AG09319 (cell line): ENCODE results near the gene MSN.
"Not testable (repeated sequence)": the region's sequence is repeated elsewhere in the genome, so short reads cannot be mapped to it uniquely, and the experiment has no call there.

Source experiments
- DNase-seq: peaks from one replicate; pipeline ENCODE4 v3.0.0-alpha.2; 2010; ENCODE audit warnings: low read depth; ENCODE audit errors: extremely low read depth
- TF ChIP-seq, protein P1 (sequence below): IDR thresholded peaks from 2 replicates; pipeline ENCODE4 v1.5.1; 2011; ENCODE audit warnings: low read depth, mild to moderate bottlenecking, inconsistent platforms, low read length, moderate library complexity

Gene MSN

DNA sequence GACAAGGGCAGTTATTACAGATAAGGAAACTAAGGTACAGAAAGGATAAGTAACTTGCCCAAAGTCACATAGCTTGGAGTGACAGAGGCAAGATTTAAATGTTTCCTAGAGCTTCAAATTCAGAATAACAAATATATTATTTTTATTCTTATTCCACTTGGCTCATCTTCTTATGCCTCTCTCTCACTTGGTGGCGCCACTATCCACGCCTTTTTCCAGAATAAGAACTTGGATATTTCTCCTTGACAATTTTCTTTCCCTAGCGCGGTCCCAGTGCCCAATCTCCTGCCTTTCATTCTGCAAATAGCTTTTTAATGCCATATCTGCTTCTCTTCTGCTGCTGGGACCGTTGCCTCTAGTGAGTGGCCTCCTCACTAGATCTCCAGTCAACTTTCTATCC, 78.5 kb downstream of the MSN start:
- DNase-seq, result no peak
- TF ChIP-seq, protein P1, sequence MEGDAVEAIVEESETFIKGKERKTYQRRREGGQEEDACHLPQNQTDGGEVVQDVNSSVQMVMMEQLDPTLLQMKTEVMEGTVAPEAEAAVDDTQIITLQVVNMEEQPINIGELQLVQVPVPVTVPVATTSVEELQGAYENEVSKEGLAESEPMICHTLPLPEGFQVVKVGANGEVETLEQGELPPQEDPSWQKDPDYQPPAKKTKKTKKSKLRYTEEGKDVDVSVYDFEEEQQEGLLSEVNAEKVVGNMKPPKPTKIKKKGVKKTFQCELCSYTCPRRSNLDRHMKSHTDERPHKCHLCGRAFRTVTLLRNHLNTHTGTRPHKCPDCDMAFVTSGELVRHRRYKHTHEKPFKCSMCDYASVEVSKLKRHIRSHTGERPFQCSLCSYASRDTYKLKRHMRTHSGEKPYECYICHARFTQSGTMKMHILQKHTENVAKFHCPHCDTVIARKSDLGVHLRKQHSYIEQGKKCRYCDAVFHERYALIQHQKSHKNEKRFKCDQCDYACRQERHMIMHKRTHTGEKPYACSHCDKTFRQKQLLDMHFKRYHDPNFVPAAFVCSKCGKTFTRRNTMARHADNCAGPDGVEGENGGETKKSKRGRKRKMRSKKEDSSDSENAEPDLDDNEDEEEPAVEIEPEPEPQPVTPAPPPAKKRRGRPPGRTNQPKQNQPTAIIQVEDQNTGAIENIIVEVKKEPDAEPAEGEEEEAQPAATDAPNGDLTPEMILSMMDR, result no peak

DNA sequence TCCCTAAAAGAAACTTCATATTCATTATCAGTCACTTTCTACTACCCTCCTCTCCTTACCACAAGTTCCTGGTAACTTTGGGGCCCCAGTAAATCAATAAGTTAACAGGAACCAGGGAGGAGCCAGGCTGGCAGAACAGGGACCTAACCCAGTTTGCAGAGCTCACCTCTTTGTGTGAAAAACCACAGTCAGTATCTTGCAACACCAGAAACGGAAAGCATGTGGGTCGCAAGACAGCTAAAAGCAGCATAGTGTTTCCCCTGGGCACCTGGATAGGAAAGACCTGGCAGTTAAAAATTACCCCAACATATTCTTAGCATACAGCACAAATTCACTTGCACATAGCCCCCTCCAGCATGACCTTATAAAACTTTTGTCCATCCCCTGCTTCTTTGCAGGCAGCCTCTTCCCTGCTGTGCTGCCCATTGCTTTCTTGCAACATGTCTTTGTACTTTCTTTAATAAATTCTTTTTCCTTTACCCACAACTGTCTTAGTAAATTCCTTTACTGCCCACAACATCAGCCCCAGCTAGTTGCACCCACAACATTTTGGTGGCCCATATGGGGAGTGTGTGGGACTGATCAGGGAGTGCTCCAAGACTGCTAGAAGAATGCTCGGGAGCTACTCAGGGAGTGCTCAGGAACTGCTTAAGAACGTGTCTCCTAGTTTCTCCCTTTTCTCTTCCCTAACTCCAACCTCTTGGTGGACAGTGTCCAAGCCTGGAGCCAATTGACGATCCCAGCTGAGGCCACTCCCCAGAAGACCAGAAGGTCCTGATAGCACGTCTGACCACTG, 83.4 kb downstream of the MSN start:
- TF ChIP-seq, protein P1, result no peak
- DNase-seq, result no peak

DNA sequence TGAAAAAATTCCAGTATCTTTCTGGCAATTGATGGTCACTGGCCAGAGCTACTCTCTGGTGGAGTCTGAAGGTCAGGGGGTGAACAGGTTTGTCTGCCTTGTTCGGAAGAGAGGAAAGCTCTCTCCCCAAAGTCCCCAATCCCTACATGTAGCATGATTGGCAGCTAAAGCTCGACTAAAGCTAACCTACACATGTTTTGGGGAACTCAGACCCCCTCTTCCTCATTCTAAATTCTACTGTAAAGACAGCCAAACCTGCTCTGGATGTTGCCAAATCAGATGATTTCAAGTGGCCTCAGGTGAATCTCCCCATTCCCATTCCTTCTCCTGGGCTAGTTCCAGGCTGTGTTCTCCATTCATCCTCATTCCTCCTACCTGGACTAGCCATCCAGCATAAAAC, 84.1 kb downstream of the MSN start:
- no peak for DNase-seq
- TF ChIP-seq, protein P1, result no peak

DNA sequence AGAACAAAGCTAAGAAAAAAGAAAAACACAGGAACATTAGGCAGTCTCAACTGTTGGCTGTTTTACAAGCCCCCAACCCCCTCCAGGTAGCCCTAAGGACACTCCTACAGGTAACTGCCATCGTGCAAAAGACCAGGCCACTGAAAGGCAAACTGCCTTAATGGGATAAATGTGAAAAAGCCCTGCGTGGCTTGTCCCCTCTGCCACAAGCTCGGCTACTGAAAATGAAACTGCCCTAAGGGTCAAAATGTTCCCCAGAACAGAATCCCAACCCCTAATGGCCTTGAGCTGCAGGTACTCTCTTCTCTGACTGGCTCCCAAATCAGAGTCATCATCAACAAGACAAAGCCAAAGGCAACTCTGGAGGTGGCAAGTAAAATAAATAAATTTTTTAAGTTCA, 84.8 kb downstream of the MSN start:
- TF ChIP-seq, protein P1, result no peak
- no peak for DNase-seq

DNA sequence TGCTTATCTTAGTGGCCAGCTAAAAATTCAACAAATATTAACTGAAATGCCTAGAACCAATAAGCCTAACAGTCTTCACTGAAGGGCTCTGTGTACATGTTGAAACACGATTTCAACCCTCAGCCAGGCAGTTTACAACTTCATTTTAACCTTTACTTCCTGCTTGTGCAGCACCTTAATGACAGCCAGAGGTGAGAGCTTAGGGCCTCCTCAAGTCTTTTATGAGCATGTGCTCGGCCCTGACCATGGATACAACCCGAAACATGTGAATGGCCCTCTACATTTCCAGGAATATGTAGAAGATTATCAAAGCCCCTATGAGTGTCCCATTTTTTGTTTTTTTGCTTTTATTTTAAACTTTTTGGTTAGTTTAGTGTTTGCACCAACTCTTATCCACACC, 88.3 kb downstream of the MSN start:
- TF ChIP-seq, protein P1, result no peak

DNA sequence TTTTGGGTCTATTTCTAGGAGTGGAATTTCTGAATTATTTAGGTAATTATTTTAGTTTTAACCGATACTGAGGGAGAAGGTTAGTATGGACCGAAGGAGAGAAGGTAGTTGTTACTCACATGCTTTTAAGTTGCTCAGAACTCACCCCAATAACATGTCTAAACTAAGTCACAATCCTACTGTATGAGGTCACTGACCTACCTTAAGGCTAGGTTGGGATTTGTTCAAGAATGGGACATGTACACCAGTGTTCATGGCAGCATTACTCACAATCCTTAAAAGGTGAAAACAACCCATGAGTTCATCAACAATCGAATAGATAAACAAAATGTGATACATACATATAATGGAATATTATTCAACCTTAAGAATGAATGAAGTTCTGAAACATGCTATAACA, 90.5 kb downstream of the MSN start:
- TF ChIP-seq, protein P1, result no peak

More for the DNA sequence above, 88.3 kb downstream of the MSN start:
- no peak for DNase-seq

DNA sequence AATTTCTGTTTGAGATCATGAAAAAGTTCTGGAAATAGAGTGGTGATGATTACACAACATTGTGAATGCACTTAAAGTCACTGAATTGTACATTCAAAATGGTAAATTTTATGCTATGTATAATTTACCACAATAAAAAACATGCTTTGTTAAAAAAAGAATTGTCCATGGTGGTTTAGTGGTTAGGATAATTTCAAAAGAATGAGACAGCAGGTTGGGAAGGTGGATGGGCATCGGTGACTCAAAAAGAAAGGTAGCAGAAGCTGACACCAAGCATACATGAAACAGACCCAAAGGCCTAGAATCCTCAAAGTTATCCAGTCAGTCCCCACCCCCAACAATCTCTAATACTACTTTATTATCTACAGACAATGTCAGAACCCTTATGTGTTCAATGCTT, 91.1 kb downstream of the MSN start:
- no peak for DNase-seq

More for the DNA sequence above, 90.5 kb downstream of the MSN start:
- no peak for DNase-seq

DNA sequence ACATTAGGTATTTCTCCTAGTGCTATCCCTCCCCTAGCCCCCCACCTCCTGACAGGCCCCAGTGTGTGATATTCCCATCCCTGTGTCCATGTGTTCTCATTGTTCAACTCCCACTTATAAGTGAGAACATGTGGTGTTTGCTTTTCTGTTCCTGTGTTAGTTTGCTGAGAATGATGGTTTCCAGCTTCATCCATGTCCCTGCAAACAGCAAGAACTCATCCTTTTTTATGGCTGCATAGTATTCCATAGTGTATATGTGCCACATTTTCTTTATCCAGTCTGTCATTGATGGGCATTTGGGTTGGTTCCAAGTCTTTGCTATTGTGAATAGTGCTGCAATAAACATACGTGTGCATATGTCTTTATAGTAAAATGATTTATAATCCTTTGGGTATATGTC, 92.1 kb downstream of the MSN start:
- DNase-seq, result not testable (repeated sequence)

More for the DNA sequence above, 91.1 kb downstream of the MSN start:
- TF ChIP-seq, protein P1, result no peak
